GM12873 (cell line): ENCODE data around the gene EBF3.

Source experiments
- CTCF ChIP-seq: IDR thresholded peaks from 2 replicates; pipeline ENCODE4 v1.5.1; 2012; ENCODE audit warnings: low read depth, mild to moderate bottlenecking, moderate library complexity, low read length, control low read depth; ENCODE audit not compliant: insufficient read depth; ENCODE audit errors: missing control alignments

EBF3 gene

GRCh38 chr10:129919358-129919757 is 44.7 kb downstream of the EBF3 start:
- TF ChIP-seq CTCF: no peak

- no peak for TF ChIP-seq CTCF
Observed at GRCh38 chr10:129918836-129919235, 45.2 kb downstream of the EBF3 start.

GRCh38 chr10:129918401-129918800 is 45.7 kb downstream of the EBF3 start:
- TF ChIP-seq CTCF: no peak

- TF ChIP-seq CTCF: no peak
Observed at GRCh38 chr10:129917936-129918335, 46.1 kb downstream of the EBF3 start.

GRCh38 chr10:129916506-129916995 is 47.5 kb downstream of the EBF3 start:
- no peak for TF ChIP-seq CTCF

GRCh38 chr10:129915526-129916378 is 48.3 kb downstream of the EBF3 start:
- no peak for TF ChIP-seq CTCF

GRCh38 chr10:129914960-129915359 is 49.1 kb downstream of the EBF3 start:
- TF ChIP-seq CTCF: no peak
